ENCODE results near the gene SLIT3.

SLIT3 gene

GRCh38 chr5:168765551-168766425 lies 535.2 kb downstream of the SLIT3 start:
- H2AFZ ChIP-seq (ENCODE audit: low read depth, low read length, severe bottlenecking) = no peak overlapping the region
- H3K79me2 ChIP-seq (ENCODE audit: insufficient read depth, low read length) = no peaks in the 10 kb centered on the region
- H3K27me3 ChIP-seq (ENCODE audit: low read length) = no peaks in the 10 kb centered on the region
- no peaks in the 10 kb centered on the region for H3F3A ChIP-seq (ENCODE audit: insufficient read depth)
- no peak overlapping the region for H3K27ac ChIP-seq (ENCODE audit: low read depth, low read length)
- H3K9me2 ChIP-seq (replicated peaks; ENCODE audit: insufficient read depth, low read length) = no peaks in the 10 kb centered on the region
- H4K20me1 ChIP-seq (ENCODE audit: low read depth, low read length) = no peaks in the 10 kb centered on the region
- TF ChIP-seq CTCF (IDR thresholded peaks at IDR 0.05; ENCODE audit: insufficient read depth, low read length, poor library complexity, severe bottlenecking) (no peak), EZH2phosphoT487 (conservative IDR thresholded peaks at IDR 0.05; ENCODE audit: low read length) (no peak)
- no peak overlapping the region for H3K4me2 ChIP-seq (ENCODE audit: low read depth, low read length, poor library complexity, severe bottlenecking)
- no peak overlapping the region for H3K9ac ChIP-seq (ENCODE audit: low read length)
- H3K9me3 ChIP-seq (ENCODE audit: insufficient read depth, low read length) = no peaks in the 10 kb centered on the region
- H3K36me3 ChIP-seq (ENCODE audit: low read length) = no peaks in the 10 kb centered on the region
- no peak overlapping the region for H3K4me3 ChIP-seq (ENCODE audit: insufficient read depth, low read length, poor library complexity, severe bottlenecking)

GRCh38 chr5:168765086-168765550 lies 535.8 kb downstream of the SLIT3 start:
- TF ChIP-seq EZH2phosphoT487 (conservative IDR thresholded peaks at IDR 0.05; ENCODE audit: low read length) (no peak), CTCF (IDR thresholded peaks at IDR 0.05; ENCODE audit: insufficient read depth, low read length, poor library complexity, severe bottlenecking) (no peak)
- no peaks in the 10 kb centered on the region for H3K27me3 ChIP-seq (ENCODE audit: low read length)

GRCh38 chr5:168756453-168757391 lies 544.2 kb downstream of the SLIT3 start:
- no peaks in the 10 kb centered on the region for H3K36me3 ChIP-seq (ENCODE audit: low read length)
- H3K27ac ChIP-seq (ENCODE audit: low read depth, low read length) = no peak overlapping the region
- no peaks in the 10 kb centered on the region for H3K9me3 ChIP-seq (ENCODE audit: insufficient read depth, low read length)
- no peaks in the 10 kb centered on the region for H3K27me3 ChIP-seq (ENCODE audit: low read length)
- no peaks in the 10 kb centered on the region for H3K79me2 ChIP-seq (ENCODE audit: insufficient read depth, low read length)
- no peak overlapping the region for H3K4me3 ChIP-seq (ENCODE audit: insufficient read depth, low read length, poor library complexity, severe bottlenecking)
- H3F3A ChIP-seq (ENCODE audit: insufficient read depth) = no peaks in the 10 kb centered on the region
- H4K20me1 ChIP-seq (ENCODE audit: low read depth, low read length) = no peaks in the 10 kb centered on the region
- no peak overlapping the region for H2AFZ ChIP-seq (ENCODE audit: low read depth, low read length, severe bottlenecking)
- no peak overlapping the region for H3K9ac ChIP-seq (ENCODE audit: low read length)
- no peaks in the 10 kb centered on the region for H3K9me2 ChIP-seq (replicated peaks; ENCODE audit: insufficient read depth, low read length)
- no peak overlapping the region for H3K4me2 ChIP-seq (ENCODE audit: low read depth, low read length, poor library complexity, severe bottlenecking)
- no peak for TF ChIP-seq CTCF (IDR thresholded peaks at IDR 0.05; ENCODE audit: insufficient read depth, low read length, poor library complexity, severe bottlenecking)

More at GRCh38 chr5:168765086-168765550, 535.8 kb downstream of the SLIT3 start:
- H3K79me2 ChIP-seq (ENCODE audit: insufficient read depth, low read length) = no peaks in the 10 kb centered on the region
- H2AFZ ChIP-seq (ENCODE audit: low read depth, low read length, severe bottlenecking) = no peak overlapping the region
- no peaks in the 10 kb centered on the region for H3K9me2 ChIP-seq (replicated peaks; ENCODE audit: insufficient read depth, low read length)
- H3F3A ChIP-seq (ENCODE audit: insufficient read depth) = no peaks in the 10 kb centered on the region
- H3K27ac ChIP-seq (ENCODE audit: low read depth, low read length) = no peak overlapping the region
- no peak overlapping the region for H3K4me2 ChIP-seq (ENCODE audit: low read depth, low read length, poor library complexity, severe bottlenecking)
- no peaks in the 10 kb centered on the region for H3K36me3 ChIP-seq (ENCODE audit: low read length)
- H3K4me3 ChIP-seq (ENCODE audit: insufficient read depth, low read length, poor library complexity, severe bottlenecking) = no peak overlapping the region
- H3K9ac ChIP-seq (ENCODE audit: low read length) = no peak overlapping the region
- no peaks in the 10 kb centered on the region for H4K20me1 ChIP-seq (ENCODE audit: low read depth, low read length)
- H3K9me3 ChIP-seq (ENCODE audit: insufficient read depth, low read length) = no peaks in the 10 kb centered on the region

Measured in SU-DHL-6 (cell line).